ENCODE measurements around the gene IQGAP1.
A peak's percentile ranks its signal among the peaks of the same experiment; 100 is the strongest.

IQGAP1 gene

DNA sequence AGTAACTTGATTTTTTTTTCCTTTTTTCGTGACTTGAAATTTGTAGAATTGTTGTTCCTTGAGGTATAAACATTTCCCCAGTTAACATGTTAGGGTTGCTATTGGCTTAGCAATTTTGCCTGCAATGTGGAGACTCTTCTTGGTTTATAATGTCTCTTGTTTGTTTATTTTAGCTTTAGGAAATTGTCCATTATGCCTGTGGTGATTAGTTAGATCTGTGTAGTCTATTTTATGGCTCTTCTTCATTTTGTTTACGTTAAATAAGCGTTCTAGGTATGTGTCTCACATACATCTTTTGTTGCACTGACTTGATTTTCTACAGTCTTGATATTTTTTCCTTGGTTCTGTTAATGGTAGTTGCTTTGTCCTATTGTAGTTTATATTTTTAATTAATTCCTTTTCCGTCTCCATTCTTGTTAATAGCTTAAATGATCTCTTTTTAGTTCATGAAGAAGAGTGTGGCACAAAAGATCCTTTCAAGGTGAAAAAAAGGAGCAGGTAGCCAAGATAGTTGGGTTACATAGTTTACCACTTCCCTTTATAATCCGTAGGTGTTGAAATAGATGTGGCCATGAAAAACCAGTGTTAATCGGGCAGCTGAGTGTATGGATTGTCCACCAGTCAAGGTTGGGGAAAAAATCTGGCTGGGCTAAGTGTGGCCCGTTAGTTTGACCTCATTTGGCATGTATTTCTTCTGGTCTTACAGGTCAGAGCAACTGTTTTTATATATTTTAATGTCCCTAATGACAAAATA lies 12.1 kb downstream of the IQGAP1 start:
- DNase-seq (ENCODE audit: low spot score) = no peak
- in situ Hi-C loops (cut with MboI; ENCODE audit: low pct_unique_long_range_greater_than_20kb, low sequenced_read_pairs, unreplicated experiment) = no loop called here
- TF ChIP-seq, protein P1, sequence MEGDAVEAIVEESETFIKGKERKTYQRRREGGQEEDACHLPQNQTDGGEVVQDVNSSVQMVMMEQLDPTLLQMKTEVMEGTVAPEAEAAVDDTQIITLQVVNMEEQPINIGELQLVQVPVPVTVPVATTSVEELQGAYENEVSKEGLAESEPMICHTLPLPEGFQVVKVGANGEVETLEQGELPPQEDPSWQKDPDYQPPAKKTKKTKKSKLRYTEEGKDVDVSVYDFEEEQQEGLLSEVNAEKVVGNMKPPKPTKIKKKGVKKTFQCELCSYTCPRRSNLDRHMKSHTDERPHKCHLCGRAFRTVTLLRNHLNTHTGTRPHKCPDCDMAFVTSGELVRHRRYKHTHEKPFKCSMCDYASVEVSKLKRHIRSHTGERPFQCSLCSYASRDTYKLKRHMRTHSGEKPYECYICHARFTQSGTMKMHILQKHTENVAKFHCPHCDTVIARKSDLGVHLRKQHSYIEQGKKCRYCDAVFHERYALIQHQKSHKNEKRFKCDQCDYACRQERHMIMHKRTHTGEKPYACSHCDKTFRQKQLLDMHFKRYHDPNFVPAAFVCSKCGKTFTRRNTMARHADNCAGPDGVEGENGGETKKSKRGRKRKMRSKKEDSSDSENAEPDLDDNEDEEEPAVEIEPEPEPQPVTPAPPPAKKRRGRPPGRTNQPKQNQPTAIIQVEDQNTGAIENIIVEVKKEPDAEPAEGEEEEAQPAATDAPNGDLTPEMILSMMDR (IDR thresholded peaks at IDR 0.05; ENCODE audit: extremely low read depth, insufficient read depth, missing control alignments) = no peak

DNA sequence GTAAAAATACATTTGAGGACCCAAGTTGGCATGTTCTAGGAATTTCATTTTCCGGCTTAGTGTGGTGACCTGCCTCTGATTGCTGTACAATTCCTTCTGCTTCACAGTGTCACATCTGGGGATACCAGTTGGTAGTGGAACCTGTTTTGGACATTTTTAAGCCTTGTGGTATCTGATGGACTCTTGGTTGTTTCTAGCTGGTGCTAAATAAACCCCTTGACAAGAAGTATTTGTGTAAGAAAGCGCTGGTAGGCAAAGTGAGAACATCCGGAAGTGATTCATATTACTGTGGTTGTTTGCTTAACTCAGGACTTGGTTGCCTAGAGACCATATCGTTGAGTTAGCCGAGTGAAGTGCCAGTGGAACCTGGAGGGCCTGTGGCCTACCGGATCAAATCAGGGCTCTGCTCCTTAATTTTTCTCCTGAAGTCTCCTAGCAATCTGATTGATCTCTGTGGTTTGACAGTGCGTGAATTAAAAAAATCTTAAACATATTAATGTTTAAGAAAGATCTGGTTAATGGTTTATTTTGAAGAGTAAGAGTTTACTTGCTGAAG lies 12.8 kb downstream of the IQGAP1 start:
- peak; percentile 82 for DNase-seq (ENCODE audit: low spot score)
- TF ChIP-seq, protein P1 (IDR thresholded peaks at IDR 0.05; ENCODE audit: extremely low read depth, insufficient read depth, missing control alignments) = no peak
- in situ Hi-C loops (cut with MboI; ENCODE audit: low pct_unique_long_range_greater_than_20kb, low sequenced_read_pairs, unreplicated experiment) = no loop called here

DNA sequence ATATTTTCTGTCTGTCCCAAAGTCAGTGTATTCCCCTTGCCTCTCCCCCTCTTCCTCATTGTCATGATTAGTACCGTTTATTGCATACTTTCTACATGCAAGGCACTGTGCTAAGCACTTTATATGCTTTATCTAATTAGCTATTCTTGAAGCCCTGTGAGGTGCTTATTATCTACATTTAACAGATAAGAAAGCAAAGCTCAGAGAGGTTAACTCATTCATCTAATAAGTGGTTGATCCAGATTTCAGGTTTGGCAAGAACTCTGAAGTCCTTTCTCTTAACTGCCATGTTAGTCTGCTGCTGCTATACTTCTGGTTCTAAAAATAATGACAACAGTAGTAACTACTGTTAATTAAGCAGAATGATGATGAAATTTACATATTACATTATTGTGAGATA lies 13.5 kb downstream of the IQGAP1 start:
- in situ Hi-C loops (cut with MboI; ENCODE audit: low pct_unique_long_range_greater_than_20kb, low sequenced_read_pairs, unreplicated experiment) = no loop called here
- no peak for DNase-seq (ENCODE audit: low spot score)
- TF ChIP-seq, protein P1 (IDR thresholded peaks at IDR 0.05; ENCODE audit: extremely low read depth, insufficient read depth, missing control alignments) = no peak

DNA sequence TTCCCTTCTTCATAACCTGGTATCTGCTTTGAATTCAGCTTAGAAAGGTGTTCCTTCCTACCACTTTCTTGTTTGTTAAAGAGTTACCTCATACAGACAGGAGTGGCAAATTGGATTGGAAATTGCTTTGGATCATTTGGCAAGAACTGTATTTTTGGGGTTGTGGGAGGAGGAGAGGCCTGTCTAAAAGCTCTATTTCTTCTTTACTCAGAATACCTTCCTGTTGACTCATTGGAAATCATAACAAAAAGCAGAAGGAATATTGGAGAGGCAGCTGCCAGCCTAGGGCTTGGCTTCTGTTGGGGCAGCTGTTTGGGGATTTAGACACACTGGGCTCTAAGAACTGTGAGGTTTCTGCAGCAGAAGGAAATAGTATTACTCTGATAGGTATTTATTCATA lies 14.2 kb downstream of the IQGAP1 start:
- in situ Hi-C loops (cut with MboI; ENCODE audit: low pct_unique_long_range_greater_than_20kb, low sequenced_read_pairs, unreplicated experiment) = no loop called here
- DNase-seq (ENCODE audit: low spot score) = no peak
- TF ChIP-seq, protein P1 (IDR thresholded peaks at IDR 0.05; ENCODE audit: extremely low read depth, insufficient read depth, missing control alignments) = no peak

DNA sequence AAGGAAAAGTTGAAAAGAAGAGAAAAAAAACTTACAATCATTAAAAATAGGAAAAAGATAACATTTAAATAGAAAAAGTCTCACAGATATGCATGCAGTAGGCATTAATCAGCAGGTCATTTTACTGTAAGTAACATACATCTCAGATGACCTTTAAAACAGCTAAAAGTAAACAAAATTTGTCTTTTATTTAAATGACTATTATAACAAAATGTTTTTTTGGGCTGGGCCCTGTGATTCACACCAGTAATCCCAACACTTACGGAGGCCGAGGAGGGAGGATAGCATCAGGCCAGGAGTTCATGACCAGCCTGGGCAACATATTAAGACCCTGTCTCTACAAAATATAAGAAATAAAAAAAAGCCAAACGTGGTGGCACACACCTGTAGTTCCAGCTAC lies 14.7 kb downstream of the IQGAP1 start:
- DNase-seq (ENCODE audit: low spot score) = no peak
- in situ Hi-C loops (cut with MboI; ENCODE audit: low pct_unique_long_range_greater_than_20kb, low sequenced_read_pairs, unreplicated experiment) = no loop called here
- TF ChIP-seq, protein P1 (IDR thresholded peaks at IDR 0.05; ENCODE audit: extremely low read depth, insufficient read depth, missing control alignments) = no peak

DNA sequence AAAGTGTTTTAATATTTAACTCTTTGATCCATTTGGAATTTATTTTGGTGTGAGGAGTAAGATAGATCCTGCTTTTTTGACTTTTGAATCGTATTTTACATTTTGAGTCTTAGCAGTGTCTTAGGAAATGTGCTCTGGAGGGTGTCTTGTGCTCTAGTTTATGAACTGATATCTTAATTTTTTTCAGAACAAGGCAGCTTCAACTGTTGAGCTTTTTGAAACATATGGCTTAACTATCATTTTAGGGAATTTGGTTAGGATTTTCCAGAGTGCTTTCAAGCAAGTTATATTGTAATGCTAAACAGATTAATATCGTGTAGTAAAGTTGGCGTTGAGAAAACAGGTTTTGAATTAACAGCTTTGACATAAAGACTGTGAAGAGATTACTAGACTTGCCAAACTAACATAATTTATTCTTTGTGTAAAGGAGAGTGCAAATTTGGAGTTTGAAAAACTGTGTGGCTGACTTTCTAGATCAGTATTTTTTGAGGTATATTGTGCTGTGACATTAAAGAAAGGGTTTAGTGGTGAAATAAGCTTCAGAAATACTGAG lies 17.1 kb downstream of the IQGAP1 start:
- in situ Hi-C loops (cut with MboI; ENCODE audit: low pct_unique_long_range_greater_than_20kb, low sequenced_read_pairs, unreplicated experiment) = no loop called here
- no peak for DNase-seq (ENCODE audit: low spot score)
- TF ChIP-seq, protein P1 (IDR thresholded peaks at IDR 0.05; ENCODE audit: extremely low read depth, insufficient read depth, missing control alignments) = no peak
